ENCODE results near the gene C11orf24.

DNA sequence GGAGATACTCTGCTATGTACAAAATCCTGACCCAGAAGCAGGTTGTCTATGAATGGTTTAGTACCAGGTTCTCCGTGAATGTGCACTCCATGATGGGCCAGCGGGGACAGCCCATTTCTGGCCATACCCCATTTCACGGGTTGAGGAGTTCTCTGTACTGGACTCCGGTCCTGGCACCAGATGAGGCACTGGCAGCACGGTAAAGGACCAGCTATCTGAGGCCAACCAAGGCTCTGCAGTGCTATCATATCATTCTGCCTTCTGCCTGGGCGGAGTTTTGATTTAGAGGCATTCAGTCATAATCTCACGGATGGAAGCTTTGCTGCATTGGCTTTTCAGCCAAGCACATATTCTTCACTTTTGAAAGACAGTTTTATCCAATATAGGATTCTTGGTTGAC, 40.2 kb downstream of the C11orf24 start:
- TF ChIP-seq, protein P1, sequence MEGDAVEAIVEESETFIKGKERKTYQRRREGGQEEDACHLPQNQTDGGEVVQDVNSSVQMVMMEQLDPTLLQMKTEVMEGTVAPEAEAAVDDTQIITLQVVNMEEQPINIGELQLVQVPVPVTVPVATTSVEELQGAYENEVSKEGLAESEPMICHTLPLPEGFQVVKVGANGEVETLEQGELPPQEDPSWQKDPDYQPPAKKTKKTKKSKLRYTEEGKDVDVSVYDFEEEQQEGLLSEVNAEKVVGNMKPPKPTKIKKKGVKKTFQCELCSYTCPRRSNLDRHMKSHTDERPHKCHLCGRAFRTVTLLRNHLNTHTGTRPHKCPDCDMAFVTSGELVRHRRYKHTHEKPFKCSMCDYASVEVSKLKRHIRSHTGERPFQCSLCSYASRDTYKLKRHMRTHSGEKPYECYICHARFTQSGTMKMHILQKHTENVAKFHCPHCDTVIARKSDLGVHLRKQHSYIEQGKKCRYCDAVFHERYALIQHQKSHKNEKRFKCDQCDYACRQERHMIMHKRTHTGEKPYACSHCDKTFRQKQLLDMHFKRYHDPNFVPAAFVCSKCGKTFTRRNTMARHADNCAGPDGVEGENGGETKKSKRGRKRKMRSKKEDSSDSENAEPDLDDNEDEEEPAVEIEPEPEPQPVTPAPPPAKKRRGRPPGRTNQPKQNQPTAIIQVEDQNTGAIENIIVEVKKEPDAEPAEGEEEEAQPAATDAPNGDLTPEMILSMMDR (IDR thresholded peaks at IDR 0.05) = no peak
- no peak for TF ChIP-seq POLR2A (IDR thresholded peaks at IDR 0.05)

All from Peyer's patch (tissue), 4 donors.